ENCODE results near the gene SCN2B. TPM values are rescaled to one million over a fixed set of nuclear protein-coding genes. Genes with fewer than 3 reads are reported as not detected.

Gene SCN2B
- total and polyA plus RNA-seq, 8 donors = 0.04 to 0.31 (median 0.06) TPM

- no peak overlapping the region for H3K4me3 ChIP-seq
- no peak for ATAC-seq
- H3K27me3 ChIP-seq = no peaks in the 10 kb centered on the region
- TF ChIP-seq CTCF (IDR thresholded peaks at IDR 0.05) = no peak
- H3K36me3 ChIP-seq = no peaks in the 10 kb centered on the region
- no peak overlapping the region for H3K27ac ChIP-seq
- 90 to 92% methylated on average over 9 of the region's 9 CpGs for WGBS, 2 donors
- DNase-seq = no peak
- no peaks in the 10 kb centered on the region for H3K9me3 ChIP-seq
- no peak for FAIRE-seq
- intact Hi-C loops (cut with DNase I) = loop anchor here in 2 of 3 donors (10.0 kb wide), 2 partner anchors 69 to 79 kb away; no protein-coding TSS in a partner anchor
- H3K4me1 ChIP-seq = peaks cover 0 to 7% (median 6%) of the 10 kb centered on the region in 3 donors
These were observed 29.4 kb upstream of the SCN2B start for GRCh38 chr11:118205606-118206378.

- peak in 2 of 6 donors; percentile 16 to 39 for DNase-seq
- intact Hi-C loops (cut with DNase I) = loop anchor here in 2 of 3 donors (10.0 kb wide), 2 partner anchors 72 to 82 kb away; no protein-coding TSS in a partner anchor
- FAIRE-seq = no peak
- Histone ChIP-seq H3K27ac (peak overlapping the region in 1 of 4 donors; percentile 8), H3K9me3 (no peaks in the 10 kb centered on the region), H3K27me3 (no peaks in the 10 kb centered on the region), H3K36me3 (no peaks in the 10 kb centered on the region), H3K4me3 (no peak overlapping the region), H3K4me1 (peaks cover 0 to 13% (median 6%) of the 10 kb centered on the region in 3 donors)
- ATAC-seq = peak in 3 of 4 donors; percentile 68 to 79 (median 68)
- no peak for TF ChIP-seq CTCF (IDR thresholded peaks at IDR 0.05)
- WGBS, 2 donors = 64 to 69% methylated on average over 7 of the region's 7 CpGs
These were observed 26.4 kb upstream of the SCN2B start for GRCh38 chr11:118202599-118203422.

GRCh38 chr11:118201966-118202365, 25.5 kb upstream of the SCN2B start:
- Histone ChIP-seq H3K9me3 (no peaks in the 10 kb centered on the region), H3K36me3 (no peaks in the 10 kb centered on the region), H3K4me1 (peaks cover 0 to 13% (median 6%) of the 10 kb centered on the region in 3 donors), H3K27ac (no peak overlapping the region), H3K27me3 (no peaks in the 10 kb centered on the region), H3K4me3 (no peak overlapping the region)
- ATAC-seq (no peak), DNase-seq (no peak), FAIRE-seq (no peak)
- WGBS, 2 donors = 87 to 93% methylated on average over 2 of the region's 2 CpGs
- intact Hi-C loops (cut with DNase I) = loop anchor here in 2 of 3 donors (10.0 kb wide), 2 partner anchors 73 to 83 kb away; no protein-coding TSS in a partner anchor
- TF ChIP-seq CTCF (IDR thresholded peaks at IDR 0.05) = no peak

GRCh38 chr11:118200901-118201680, 24.7 kb upstream of the SCN2B start:
- Histone ChIP-seq H3K4me3 (no peak overlapping the region), H3K27me3 (no peaks in the 10 kb centered on the region), H3K36me3 (no peaks in the 10 kb centered on the region), H3K4me1 (peaks cover 0 to 13% (median 6%) of the 10 kb centered on the region in 3 donors), H3K27ac (no peak overlapping the region), H3K9me3 (no peaks in the 10 kb centered on the region)
- no peak for TF ChIP-seq CTCF (IDR thresholded peaks at IDR 0.05)
- DNase-seq (no peak), FAIRE-seq (no peak), ATAC-seq (no peak)
- WGBS, 2 donors = 94 to 95% methylated on average over 9 of the region's 9 CpGs
- intact Hi-C loops (cut with DNase I) = loop anchor here in 2 of 3 donors (10.0 kb wide), 2 partner anchors 74 to 84 kb away; no protein-coding TSS in a partner anchor

Measured in pancreas (tissue), 10 donors.